NAMALWA (cell line): Measurements from ENCODE around the gene SELL.
"Not testable (repeated sequence)": the region's sequence is repeated elsewhere in the genome, so short reads cannot be mapped to it uniquely, and the experiment has no call there.

Experiments used
- DNase-seq: peaks from one replicate; pipeline ENCODE4 v3.0.0-alpha.2; 2015; ENCODE audit warnings: low spot score

Gene SELL

GRCh38 chr1:169667227-169667639 lies 44.2 kb downstream of the SELL start:
- DNase-seq: not testable (repeated sequence)

GRCh38 chr1:169662680-169663079 lies 48.7 kb downstream of the SELL start:
- not testable (repeated sequence) for DNase-seq

GRCh38 chr1:169661066-169661465 lies 50.4 kb downstream of the SELL start:
- DNase-seq: not testable (repeated sequence)

- not testable (repeated sequence) for DNase-seq
Measured at GRCh38 chr1:169658777-169659176, 52.6 kb downstream of the SELL start.

GRCh38 chr1:169653873-169654272 lies 57.5 kb downstream of the SELL start:
- no peak for DNase-seq

GRCh38 chr1:169651035-169651434 lies 60.4 kb downstream of the SELL start:
- DNase-seq: no peak

GRCh38 chr1:169650551-169650950 lies 60.9 kb downstream of the SELL start:
- no peak for DNase-seq

- DNase-seq: no peak
Measured at GRCh38 chr1:169648709-169649108, 62.7 kb downstream of the SELL start.

GRCh38 chr1:169648187-169648586 lies 63.2 kb downstream of the SELL start:
- no peak for DNase-seq

- no peak for DNase-seq
Measured at GRCh38 chr1:169647512-169647911, 63.9 kb downstream of the SELL start.

- no peak for DNase-seq
Measured at GRCh38 chr1:169644297-169644696, 67.1 kb downstream of the SELL start.
